ENCODE measurements around the gene PPP2R2C.

DNA sequence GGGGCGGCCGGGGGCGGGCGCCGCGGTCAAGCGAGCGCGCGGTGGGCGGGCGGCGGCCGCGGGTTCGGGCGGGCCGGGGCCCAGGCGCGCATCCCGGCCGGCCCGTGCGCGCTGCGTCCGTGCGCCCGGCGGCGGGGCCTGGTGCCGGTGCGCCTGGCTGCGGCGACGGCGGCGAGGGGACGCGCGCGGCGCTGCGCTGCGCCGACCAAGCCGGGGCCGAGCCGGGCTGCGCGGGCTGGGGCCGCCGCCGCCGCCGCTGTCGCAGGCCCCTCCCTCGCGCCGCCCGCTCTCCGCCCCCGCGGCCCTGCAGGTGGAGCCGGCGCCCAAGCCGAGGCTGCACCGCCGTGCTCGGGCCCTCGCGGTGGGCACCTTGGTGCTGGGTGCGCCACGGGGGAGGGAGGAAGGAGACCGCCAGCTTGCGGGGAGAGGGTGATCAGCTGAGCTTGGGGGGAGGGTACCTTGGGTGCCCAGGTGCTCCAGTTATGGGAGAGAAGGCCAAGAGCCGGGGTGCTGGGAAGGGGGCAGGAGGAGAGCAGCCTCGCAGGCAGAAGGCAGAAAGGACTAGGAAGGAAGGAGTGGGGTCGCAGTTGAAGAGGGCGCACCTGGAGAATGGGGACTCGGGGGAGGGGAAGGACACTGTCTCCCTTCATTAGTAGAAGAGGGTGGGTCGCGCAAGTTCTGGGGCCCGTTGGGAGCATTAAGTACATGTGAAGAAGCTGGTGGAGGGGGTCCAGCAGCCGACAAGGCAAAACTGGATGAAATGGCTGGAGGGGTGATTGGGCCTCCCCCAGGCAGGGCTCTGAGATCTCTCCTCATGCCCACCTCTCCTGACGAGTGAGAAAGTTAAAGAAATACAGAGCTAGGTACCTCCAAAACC lies at the start of gene PPP2R2C:
- TF ChIP-seq CTCF (optimal IDR thresholded peaks at IDR 0.05 in 1 of 3, IDR thresholded peaks at IDR 0.05 in 1 of 3, conservative IDR thresholded peaks at IDR 0.05 in 1 of 3; ENCODE audit: extremely low read depth in 1 of 3, insufficient read depth in 2 of 3, low read length in 3 of 3), result no peak
- TF ChIP-seq EZH2 (IDR thresholded peaks at IDR 0.05; ENCODE audit: low read length), result no peak
